SK-N-SH treated with all-trans-retinoic acid at 6 μM for 48 hours (cell line): ENCODE measurements around the gene KIF24.
"Not testable (repeated sequence)": the region's sequence is repeated elsewhere in the genome, so short reads cannot be mapped to it uniquely, and the experiment has no call there.

ENCODE experiments used
- CSRNP3 ChIP-seq: fragments of 250-450 bp; sonication (Bioruptor Pico); IDR thresholded peaks from 2 replicates; pipeline ENCODE4 v1.5.1; 2021; ENCODE audit warnings: mild to moderate bottlenecking, moderate library complexity
- ISL1 ChIP-seq: fragments of 250-450 bp; sonication (Bioruptor Pico); IDR thresholded peaks from 2 replicates; pipeline ENCODE4 v2.1.2; 2022; ENCODE audit warnings: mild to moderate bottlenecking, moderate library complexity
- TOX ChIP-seq: fragments of 250-450 bp; sonication (Bioruptor Pico); IDR thresholded peaks from 2 replicates; pipeline ENCODE4 v1.8.0; 2021; ENCODE audit warnings: mild to moderate bottlenecking, moderate library complexity, borderline replicate concordance
- ZFP3 ChIP-seq: fragments of 250-450 bp; sonication (Bioruptor Pico); IDR thresholded peaks from 2 replicates; pipeline ENCODE4 v1.5.0; 2020; ENCODE audit warnings: mild to moderate bottlenecking, moderate library complexity
- ZFP30 ChIP-seq: fragments of 450-650 bp; formaldehyde crosslinking; IDR thresholded peaks from 2 replicates; pipeline ENCODE4 v1.5.0; 2022; ENCODE audit warnings: mild to moderate bottlenecking, moderate library complexity
- ZNF70 ChIP-seq: fragments of 450-650 bp; formaldehyde crosslinking; IDR thresholded peaks from 2 replicates; pipeline ENCODE4 v1.5.0; 2020; ENCODE audit warnings: mild to moderate bottlenecking, moderate library complexity
- ZNF8 ChIP-seq: fragments of 450-650 bp; formaldehyde crosslinking; IDR thresholded peaks from 2 replicates; pipeline ENCODE4 v1.5.0; 2020; ENCODE audit warnings: mild to moderate bottlenecking, moderate library complexity

GRCh38 chr9:34308316-34308715 is 20.8 kb downstream of the KIF24 start:
- TF ChIP-seq ZNF8; ZFP30 (CRISPR knock-in tag); ISL1 (CRISPR knock-in tag); ZFP3 (CRISPR knock-in tag); TOX (CRISPR knock-in tag); CSRNP3 (CRISPR knock-in tag); ZNF70 (CRISPR knock-in tag): not testable (repeated sequence)
